Subcutaneous adipose tissue (tissue), 4 donors: ENCODE data around the gene DDR2. TPM values are rescaled to one million over a fixed set of nuclear protein-coding genes. Genes with fewer than 3 reads are reported as not detected.

Source experiments
- total RNA-seq, 4 donors: library from RNA; depleted of rRNA; stranded (reverse); fragments of >200 nt; gene quantifications; one replicate each; pipeline ENCODE4 v1.1.0, GENCODE V29; 2016
- TF ChIP-seq, protein P1 (sequence below): fragments of 450-650 bp; IDR thresholded peaks from one replicate; pipeline ENCODE4 v1.5.1; 2016; ENCODE audit warnings: low read depth, mild to moderate bottlenecking, control low read depth, antibody characterized with exemption, moderate library complexity

Gene DDR2
- total RNA-seq, 4 donors from 2014 or later, result 98.7 to 258 (median 200) TPM

DNA sequence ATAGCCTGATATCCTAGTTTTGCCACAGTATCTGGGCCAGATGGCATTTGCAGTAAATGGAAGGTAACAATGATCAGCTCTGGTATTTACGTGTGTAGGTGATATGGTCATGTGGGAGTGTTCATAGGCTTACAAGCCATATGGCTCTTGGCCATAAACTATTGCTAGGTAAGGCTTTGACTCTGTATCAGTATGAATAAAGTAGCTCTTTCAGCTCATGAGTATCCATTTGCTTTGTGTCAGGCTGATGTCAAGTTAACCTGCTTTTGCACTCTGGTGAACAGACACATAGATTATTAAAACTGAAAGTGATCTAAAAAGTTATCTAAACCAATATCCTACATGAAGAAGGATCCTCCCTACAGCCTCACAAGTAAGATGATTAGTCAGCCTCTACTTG is 69.0 kb downstream of the DDR2 start:
- TF ChIP-seq, protein P1, sequence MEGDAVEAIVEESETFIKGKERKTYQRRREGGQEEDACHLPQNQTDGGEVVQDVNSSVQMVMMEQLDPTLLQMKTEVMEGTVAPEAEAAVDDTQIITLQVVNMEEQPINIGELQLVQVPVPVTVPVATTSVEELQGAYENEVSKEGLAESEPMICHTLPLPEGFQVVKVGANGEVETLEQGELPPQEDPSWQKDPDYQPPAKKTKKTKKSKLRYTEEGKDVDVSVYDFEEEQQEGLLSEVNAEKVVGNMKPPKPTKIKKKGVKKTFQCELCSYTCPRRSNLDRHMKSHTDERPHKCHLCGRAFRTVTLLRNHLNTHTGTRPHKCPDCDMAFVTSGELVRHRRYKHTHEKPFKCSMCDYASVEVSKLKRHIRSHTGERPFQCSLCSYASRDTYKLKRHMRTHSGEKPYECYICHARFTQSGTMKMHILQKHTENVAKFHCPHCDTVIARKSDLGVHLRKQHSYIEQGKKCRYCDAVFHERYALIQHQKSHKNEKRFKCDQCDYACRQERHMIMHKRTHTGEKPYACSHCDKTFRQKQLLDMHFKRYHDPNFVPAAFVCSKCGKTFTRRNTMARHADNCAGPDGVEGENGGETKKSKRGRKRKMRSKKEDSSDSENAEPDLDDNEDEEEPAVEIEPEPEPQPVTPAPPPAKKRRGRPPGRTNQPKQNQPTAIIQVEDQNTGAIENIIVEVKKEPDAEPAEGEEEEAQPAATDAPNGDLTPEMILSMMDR, result no peak

DNA sequence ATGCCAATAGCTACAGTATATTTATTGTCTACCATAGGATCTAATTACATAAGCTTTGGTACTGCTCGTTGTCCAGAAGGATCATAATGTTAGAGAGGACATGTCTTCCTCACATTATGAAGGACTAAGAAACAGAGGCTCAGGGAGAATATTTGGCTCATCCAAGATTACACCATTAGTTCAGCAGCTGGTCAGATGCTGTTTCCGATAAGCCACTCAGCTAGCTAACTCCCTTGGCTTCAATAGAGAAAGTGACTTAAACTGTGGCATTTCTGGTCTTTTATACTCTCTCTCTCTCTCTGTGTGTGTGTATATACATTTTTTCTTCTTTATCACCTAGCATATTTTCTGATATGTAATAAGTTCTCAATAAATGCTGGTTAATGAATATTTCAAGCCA is 70.4 kb downstream of the DDR2 start:
- TF ChIP-seq, protein P1, result no peak

DNA sequence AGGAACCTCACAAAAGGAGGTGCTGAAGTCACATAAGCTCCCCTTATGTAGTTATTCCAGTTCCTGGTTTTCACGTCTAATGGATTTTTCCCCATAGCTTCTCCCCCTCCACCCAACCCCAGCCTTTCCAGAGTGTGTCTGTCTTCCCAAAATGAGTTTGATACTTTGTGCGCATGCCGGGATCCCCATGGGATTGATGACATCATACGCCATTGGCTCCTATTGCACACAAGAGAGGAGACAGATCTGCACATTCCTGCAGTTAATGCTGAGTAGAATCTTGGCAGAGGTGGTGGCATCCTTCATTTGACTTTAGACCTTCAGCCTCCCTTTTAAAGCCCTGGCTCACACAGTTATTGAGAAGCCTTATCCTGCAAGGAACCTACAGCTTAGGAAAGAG is 71.4 kb downstream of the DDR2 start:
- TF ChIP-seq, protein P1, result no peak

DNA sequence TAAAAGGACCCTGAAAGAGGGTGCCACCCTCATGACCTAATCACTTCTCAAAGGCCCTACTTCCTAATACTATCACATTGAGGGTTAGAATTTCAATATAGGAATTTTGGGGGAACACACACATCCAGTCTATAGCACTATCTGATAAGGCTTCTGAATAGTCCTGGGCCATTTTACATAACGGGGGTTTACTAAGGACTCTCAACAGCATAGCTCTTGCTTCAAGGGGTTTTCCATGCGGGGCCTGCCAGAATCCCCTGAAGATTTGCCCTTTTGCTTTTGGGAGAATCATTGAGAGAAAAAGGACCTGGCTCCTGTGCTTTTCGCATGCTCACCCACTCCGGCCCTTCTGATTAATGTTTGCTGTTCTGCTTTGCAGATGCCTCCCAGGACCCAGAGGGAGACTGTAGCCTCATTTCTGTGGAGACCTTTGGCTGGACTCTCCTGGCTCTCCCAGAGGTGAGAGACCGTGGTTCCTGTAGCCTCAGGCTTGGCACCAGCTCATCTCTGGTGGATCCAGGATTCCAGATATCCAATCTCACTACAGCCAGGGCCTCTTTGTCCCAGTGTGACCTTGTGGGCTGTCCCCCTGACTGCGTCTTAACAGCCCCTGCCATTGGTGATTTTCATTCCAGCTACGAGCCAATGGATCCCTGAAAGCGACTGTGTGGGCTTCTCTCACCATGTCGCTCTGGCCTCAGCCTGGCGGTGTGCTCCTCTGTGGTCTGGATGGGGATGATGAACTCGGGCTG is 72.6 kb downstream of the DDR2 start:
- TF ChIP-seq, protein P1, result no peak

DNA sequence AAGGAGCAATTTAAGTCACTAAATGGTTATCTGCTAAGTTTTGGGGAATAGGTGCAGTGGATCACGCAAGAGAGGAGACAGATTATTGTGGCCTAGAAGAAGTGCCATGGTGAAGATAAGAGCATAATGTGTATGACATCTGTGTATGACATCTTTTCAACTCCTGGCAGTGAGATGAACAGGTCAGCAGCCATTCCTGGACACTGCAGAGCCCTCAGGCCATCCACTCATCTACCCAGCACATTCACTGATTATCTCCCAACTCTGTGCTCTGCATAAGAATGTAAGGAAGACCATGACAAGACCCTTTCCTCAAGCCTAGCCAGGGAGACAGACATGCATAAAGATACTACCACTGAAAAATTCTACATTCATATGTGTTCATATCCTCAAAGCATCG is 73.7 kb downstream of the DDR2 start:
- TF ChIP-seq, protein P1, result no peak

DNA sequence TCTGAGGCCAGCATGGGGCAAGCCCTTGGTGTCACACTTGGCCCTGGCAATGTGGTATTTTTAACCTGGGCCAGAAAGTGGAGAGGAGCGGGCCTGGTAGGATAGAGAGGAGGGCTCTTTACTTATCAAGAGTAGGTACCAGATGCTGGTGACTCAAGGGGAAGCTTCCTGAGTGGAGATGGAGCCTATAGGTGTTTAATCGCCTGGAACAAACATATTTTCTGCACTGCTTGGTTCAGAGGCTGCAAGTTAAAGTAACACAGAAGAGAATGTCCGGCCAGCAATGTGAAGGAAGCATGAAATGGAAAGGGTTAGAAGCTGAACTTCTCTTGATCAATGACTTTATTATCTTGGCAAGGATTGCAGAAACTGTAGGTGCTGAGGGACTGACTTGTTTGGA is 74.3 kb downstream of the DDR2 start:
- TF ChIP-seq, protein P1, result no peak

DNA sequence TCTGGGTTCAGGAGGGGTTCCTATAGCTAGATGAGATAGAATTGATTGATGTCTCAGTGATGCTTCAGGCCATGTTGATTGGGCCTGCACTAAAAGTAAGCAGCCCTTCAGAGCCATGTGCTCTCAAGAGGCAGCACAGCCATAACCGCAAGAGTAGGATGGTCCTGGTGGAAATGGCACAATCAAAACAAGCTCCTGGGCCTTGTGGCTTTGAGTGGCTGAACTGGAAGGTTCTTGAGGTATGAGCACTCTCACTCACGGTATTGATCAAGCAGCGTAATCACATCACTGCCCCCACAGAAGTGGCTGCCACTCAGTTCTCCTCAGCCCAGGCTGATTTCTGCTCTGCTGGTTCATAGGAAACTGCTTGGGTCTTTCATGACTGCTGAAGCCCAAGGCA is 76.0 kb downstream of the DDR2 start:
- TF ChIP-seq, protein P1, result no peak
